OCI-LY3 (cell line): ENCODE measurements around the gene ADAMTS14.

Experiments
- EZH2phosphoT487 ChIP-seq: fragments of 200-600 bp; shearing (Covaris generic); IDR thresholded peaks from 2 replicates; pipeline ENCODE4 v1.6.1; 2018; ENCODE audit warnings: antibody characterized with exemption, mixed run types, low read depth
- TF ChIP-seq, protein P1 (sequence below): fragments of 200-600, 300-600 bp; sonication (generic); IDR thresholded peaks from 2 replicates; pipeline ENCODE4 v1.5.1; 2014; ENCODE audit warnings: antibody characterized with exemption, low read length, low read depth

GRCh38 chr10:70791386-70792039 lies 119.2 kb downstream of the ADAMTS14 start:
- TF ChIP-seq, protein P1, sequence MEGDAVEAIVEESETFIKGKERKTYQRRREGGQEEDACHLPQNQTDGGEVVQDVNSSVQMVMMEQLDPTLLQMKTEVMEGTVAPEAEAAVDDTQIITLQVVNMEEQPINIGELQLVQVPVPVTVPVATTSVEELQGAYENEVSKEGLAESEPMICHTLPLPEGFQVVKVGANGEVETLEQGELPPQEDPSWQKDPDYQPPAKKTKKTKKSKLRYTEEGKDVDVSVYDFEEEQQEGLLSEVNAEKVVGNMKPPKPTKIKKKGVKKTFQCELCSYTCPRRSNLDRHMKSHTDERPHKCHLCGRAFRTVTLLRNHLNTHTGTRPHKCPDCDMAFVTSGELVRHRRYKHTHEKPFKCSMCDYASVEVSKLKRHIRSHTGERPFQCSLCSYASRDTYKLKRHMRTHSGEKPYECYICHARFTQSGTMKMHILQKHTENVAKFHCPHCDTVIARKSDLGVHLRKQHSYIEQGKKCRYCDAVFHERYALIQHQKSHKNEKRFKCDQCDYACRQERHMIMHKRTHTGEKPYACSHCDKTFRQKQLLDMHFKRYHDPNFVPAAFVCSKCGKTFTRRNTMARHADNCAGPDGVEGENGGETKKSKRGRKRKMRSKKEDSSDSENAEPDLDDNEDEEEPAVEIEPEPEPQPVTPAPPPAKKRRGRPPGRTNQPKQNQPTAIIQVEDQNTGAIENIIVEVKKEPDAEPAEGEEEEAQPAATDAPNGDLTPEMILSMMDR: no peak
- no peak for TF ChIP-seq EZH2phosphoT487
